AG09309 (cell line): ENCODE results near the gene EXOC3.
"Not testable (repeated sequence)": the region's sequence is repeated elsewhere in the genome, so short reads cannot be mapped to it uniquely, and the experiment has no call there.

Experiments
- DNase-seq: peaks from one replicate; pipeline ENCODE4 v3.0.0-alpha.2; 2010; ENCODE audit warnings: low read depth
- H3K4me3 ChIP-seq: 2 replicates; pipeline ENCODE4 v1.5.1; 2011; ENCODE audit warnings: mild to moderate bottlenecking, low read depth, low read length, moderate library complexity; ENCODE audit not compliant: control insufficient read depth
- TF ChIP-seq, protein P1 (sequence below): IDR thresholded peaks from 2 replicates; pipeline ENCODE4 v1.5.1; 2011; ENCODE audit warnings: mild to moderate bottlenecking, low read depth, low read length, inconsistent platforms; ENCODE audit not compliant: insufficient read depth, control insufficient read depth; ENCODE audit errors: missing control alignments

EXOC3 gene

GRCh38 chr5:501105-501830 lies 58.3 kb downstream of the EXOC3 start:
- no peak overlapping the region for H3K4me3 ChIP-seq
- TF ChIP-seq, protein P1, sequence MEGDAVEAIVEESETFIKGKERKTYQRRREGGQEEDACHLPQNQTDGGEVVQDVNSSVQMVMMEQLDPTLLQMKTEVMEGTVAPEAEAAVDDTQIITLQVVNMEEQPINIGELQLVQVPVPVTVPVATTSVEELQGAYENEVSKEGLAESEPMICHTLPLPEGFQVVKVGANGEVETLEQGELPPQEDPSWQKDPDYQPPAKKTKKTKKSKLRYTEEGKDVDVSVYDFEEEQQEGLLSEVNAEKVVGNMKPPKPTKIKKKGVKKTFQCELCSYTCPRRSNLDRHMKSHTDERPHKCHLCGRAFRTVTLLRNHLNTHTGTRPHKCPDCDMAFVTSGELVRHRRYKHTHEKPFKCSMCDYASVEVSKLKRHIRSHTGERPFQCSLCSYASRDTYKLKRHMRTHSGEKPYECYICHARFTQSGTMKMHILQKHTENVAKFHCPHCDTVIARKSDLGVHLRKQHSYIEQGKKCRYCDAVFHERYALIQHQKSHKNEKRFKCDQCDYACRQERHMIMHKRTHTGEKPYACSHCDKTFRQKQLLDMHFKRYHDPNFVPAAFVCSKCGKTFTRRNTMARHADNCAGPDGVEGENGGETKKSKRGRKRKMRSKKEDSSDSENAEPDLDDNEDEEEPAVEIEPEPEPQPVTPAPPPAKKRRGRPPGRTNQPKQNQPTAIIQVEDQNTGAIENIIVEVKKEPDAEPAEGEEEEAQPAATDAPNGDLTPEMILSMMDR: no peak
- DNase-seq: no peak

GRCh38 chr5:501831-502184 lies 58.8 kb downstream of the EXOC3 start:
- no peak for DNase-seq
- no peak overlapping the region for H3K4me3 ChIP-seq
- TF ChIP-seq, protein P1: no peak

GRCh38 chr5:502325-503079 lies 59.5 kb downstream of the EXOC3 start:
- DNase-seq: no peak
- H3K4me3 ChIP-seq: no peak overlapping the region
- TF ChIP-seq, protein P1: no peak

GRCh38 chr5:504326-505154 lies 61.6 kb downstream of the EXOC3 start:
- TF ChIP-seq, protein P1: no peak
- no peak for DNase-seq
- no peak overlapping the region for H3K4me3 ChIP-seq

- no peak overlapping the region for H3K4me3 ChIP-seq
- DNase-seq: no peak
- TF ChIP-seq, protein P1: no peak
Measured at GRCh38 chr5:505951-506525, 63.1 kb downstream of the EXOC3 start.

DNA sequence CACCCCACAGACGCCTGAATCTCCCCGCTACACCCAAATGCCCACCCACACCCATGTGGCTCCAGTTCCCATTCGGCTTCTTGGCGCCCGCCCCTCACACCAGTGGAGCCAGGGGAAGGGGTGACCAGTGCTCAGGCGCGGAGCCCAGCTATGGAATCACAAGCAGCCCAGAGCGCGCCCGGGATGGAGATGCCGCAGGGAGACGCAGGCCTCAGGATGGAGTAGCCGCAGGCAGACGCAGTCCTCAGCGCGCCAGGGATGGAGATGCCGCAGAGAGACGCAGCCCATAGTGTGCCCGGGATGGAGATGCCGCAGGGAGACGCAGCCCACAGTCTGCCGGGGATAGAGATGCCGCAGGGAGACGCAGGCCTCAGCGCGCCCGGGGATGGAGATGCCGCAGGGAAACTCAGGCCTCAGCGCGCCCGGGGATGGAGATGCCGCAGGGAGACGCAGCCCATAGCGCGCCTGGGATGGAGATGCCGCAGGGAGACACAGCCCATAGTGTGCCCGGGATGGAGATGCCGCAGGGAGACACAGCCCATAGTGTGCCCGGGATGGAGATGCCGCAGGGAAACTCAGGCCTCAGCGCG lies 65.1 kb downstream of the EXOC3 start:
- DNase-seq, H3K4me3 ChIP-seq: not testable (repeated sequence)
